Retinal pigment epithelial cell (primary cell): ENCODE data around the gene RBP2.

Experiments used
- DNase-seq: peaks from one replicate; pipeline ENCODE4 v3.0.0-alpha.2; 2010; ENCODE audit warnings: low read depth
- H3K4me3 ChIP-seq: 2 replicates; pipeline ENCODE4 v1.5.1; 2011; ENCODE audit warnings: mild to moderate bottlenecking, low read length, control low read depth, moderate library complexity
- CTCF ChIP-seq: conservative IDR thresholded peaks from 2 replicates; pipeline ENCODE4 v1.5.1; 2011; ENCODE audit warnings: low read depth, low read length, control low read depth, inconsistent platforms

Gene RBP2

GRCh38 chr3:139481116-139481515 lies 4.8 kb upstream of the RBP2 start:
- no peak for TF ChIP-seq CTCF
- no peak for DNase-seq
- H3K4me3 ChIP-seq = no peak overlapping the region

- TF ChIP-seq CTCF = no peak
- H3K4me3 ChIP-seq = no peak overlapping the region
- DNase-seq = no peak
These were observed 4.3 kb upstream of the RBP2 start for GRCh38 chr3:139480585-139480984.

DNA sequence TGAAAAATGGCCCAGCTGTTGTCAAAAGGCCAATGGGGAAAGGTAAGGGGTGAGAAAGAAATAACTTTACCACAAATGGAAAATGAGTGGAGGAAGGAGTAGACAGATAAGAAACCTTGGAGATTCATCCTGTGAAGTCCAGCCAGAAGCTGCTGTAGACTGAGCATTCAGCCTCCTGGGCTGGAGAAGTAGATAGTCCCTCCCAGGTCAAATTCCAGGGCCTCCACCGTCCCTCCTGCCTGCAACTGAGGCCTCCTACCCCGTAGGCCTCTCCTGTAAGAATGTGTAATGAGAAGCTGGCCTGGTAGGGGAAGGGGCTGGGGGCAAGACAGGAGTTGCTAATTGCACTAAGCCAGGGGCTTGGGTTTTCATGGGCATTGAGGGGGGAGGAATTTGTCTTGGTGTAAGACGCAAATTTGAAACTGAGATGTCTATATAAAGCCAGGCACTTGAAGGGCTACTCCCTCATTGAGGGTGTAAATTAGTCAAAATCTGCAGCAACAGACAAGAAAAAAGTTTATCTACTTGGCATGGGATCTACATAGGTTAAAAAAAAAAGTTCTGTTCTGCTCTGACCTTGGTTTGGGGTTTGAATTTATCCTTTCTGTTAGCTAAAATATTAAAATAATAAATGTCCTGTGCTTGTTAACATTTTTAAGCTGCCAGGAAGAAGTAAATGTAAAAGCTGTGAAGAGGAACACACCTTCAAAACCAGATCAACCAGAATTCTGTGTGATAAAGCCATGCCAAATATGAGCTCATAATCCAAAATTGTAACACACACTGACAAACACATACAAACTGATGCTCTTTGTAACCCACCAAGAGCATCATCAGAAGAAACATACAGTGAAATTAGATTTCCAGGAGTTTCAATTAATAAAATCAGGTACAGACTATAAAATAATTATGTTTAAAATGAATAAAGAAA lies 1.7 kb upstream of the RBP2 start:
- no peak for DNase-seq
- H3K4me3 ChIP-seq = no peak overlapping the region
- TF ChIP-seq CTCF = no peak

GRCh38 chr3:139473155-139473771 lies 3.1 kb downstream of the RBP2 start:
- no peak for DNase-seq
- no peak overlapping the region for H3K4me3 ChIP-seq
- no peak for TF ChIP-seq CTCF

GRCh38 chr3:139472380-139473010 lies 3.8 kb downstream of the RBP2 start:
- DNase-seq = no peak
- no peak for TF ChIP-seq CTCF
- no peak overlapping the region for H3K4me3 ChIP-seq

DNA sequence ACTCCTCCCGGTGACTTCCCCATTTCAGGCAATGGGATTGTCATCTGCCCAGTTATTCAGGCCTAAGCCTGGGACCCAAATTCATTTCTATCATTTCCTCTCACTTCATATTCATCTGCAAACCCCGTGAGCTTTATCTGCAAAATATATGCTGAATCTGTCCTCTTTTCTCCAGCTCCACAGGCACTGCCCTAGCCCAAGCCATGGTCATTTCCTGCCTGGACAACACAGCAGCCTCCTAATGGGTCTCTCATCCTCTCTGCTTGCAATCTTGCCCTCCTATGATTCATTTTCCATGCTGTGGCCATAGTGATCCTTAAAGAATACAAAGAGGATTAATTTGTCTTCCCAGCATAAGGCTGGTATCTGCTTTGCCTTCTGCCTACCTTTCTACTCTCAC lies 6.1 kb downstream of the RBP2 start:
- TF ChIP-seq CTCF = no peak
- no peak overlapping the region for H3K4me3 ChIP-seq
- DNase-seq = no peak
